A673 (cell line): ENCODE data around the gene DCK.
A peak's percentile ranks its signal among the peaks of the same experiment; 100 is the strongest.

Source experiments
- EZH2 ChIP-seq: fragments of 200-600 bp; sonication (generic); IDR thresholded peaks from 2 replicates; pipeline ENCODE4 v1.6.1; 2017; ENCODE audit warnings: borderline replicate concordance, low read depth, mild to moderate bottlenecking, mixed read lengths, antibody characterized with exemption, low read length; ENCODE audit not compliant: poor library complexity, severe bottlenecking
- TF ChIP-seq, protein P1 (sequence below): fragments of 300-800, 200-600 bp; sonication (generic); conservative IDR thresholded peaks from 2 replicates; pipeline ENCODE4 v1.5.1; 2017; ENCODE audit warnings: low read depth, mild to moderate bottlenecking, antibody characterized with exemption, low read length, moderate library complexity, mixed read lengths

DNA sequence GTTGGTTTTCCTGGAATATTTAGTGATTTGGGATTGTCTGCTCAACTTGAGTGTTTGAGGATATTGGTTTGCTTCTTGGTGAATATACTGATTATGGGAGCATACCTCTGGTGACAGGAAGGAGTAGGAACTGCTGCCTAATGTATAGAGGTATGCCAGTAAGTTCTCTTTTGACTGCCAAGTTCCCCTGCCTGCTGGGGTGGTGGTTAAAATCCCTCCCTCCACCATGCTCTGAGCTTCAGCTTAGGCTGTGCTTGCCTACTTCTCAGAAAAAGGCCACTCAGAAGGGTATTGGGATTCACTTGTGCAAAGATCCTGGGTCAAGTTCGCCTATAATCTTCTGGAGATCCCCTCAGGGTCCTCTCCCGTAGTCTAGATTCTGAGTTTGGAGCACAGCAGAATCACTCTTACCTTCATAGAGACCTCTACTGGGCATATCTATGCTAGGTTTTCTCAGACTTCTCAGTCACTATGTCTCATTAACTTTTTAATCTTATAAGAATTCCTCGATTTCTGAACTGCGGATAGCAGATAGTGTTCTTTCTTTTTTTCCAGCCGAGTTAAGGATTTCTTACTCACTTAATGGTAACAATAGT, 44.7 kb upstream of the DCK start:
- TF ChIP-seq, protein P1, sequence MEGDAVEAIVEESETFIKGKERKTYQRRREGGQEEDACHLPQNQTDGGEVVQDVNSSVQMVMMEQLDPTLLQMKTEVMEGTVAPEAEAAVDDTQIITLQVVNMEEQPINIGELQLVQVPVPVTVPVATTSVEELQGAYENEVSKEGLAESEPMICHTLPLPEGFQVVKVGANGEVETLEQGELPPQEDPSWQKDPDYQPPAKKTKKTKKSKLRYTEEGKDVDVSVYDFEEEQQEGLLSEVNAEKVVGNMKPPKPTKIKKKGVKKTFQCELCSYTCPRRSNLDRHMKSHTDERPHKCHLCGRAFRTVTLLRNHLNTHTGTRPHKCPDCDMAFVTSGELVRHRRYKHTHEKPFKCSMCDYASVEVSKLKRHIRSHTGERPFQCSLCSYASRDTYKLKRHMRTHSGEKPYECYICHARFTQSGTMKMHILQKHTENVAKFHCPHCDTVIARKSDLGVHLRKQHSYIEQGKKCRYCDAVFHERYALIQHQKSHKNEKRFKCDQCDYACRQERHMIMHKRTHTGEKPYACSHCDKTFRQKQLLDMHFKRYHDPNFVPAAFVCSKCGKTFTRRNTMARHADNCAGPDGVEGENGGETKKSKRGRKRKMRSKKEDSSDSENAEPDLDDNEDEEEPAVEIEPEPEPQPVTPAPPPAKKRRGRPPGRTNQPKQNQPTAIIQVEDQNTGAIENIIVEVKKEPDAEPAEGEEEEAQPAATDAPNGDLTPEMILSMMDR: 0 out of 2 replicates have a peak, but pooled peaks have one; percentile 19
- TF ChIP-seq EZH2: no peak
